Measurements from ENCODE around the gene ETV4. TPM values are rescaled to one million over a fixed set of nuclear protein-coding genes. Genes with fewer than 3 reads are reported as not detected.

Gene ETV4
- polyA plus RNA-seq, 1 of the 3 experiments (the other 2 are of a cell fraction), result 33.2 TPM

DNA sequence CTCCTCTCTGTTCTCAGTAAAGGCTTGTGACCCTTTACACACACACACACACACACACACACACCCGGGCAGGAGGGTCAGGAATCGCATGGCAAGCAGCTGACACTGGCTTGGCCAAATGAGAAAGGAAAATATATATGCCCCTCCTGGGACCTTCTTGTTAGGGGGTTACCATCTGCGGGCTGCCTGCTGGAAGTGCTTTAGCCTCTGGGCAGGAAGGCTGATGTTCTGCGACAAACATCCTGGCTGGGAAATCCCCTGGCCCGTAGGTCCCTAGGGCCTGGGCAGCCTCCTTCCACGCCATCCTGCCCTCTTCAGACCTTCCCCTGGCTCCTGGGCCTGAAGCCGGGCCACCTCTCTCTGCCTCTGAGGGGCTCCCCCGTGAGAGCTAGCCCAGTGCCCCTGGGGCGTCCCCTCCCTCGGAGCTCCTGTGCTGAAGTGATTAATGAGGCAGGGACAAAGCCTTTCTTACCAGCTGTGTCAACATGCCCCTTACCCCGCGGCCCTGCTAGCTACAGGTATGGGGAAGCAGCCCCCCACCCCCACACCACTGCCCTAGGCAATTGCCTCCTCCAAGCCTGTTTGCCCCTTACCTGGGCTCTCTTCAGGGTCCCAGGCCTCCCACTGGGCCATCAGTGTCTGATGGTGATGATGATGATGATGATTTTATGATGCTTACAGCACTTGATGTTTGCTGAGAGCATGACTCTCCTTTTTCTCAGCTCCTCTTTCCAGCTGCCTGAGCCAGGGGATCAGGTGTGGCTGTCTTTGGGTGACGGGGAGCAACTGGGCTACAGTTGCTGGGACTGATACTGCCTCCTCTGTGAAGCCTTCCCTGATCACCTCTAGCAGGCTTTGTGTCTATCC lies 32.8 kb upstream of the ETV4 start:
- peak overlapping the region; percentile 45; the same call in 1 of the 2 replicates for H3K9ac ChIP-seq
- no peaks in the 10 kb centered on the region for H3K36me3 ChIP-seq (replicated peaks in 1 of 2; ENCODE audit: control insufficient read depth in 1 of 2, insufficient read depth in 2 of 2, low read length in 1 of 2)
- no peaks in the 10 kb centered on the region for H4K20me1 ChIP-seq (ENCODE audit: insufficient read depth)
- H3K27me3 ChIP-seq (ENCODE audit: insufficient read depth), result no peaks in the 10 kb centered on the region
- no peak for TF ChIP-seq RFX5 (IDR thresholded peaks at IDR 0.05; ENCODE audit: low read length)
- TF ChIP-seq GABPA (IDR thresholded peaks at IDR 0.05; ENCODE audit: low read depth), result no peak
- TF ChIP-seq SIN3A (IDR thresholded peaks at IDR 0.05; ENCODE audit: borderline replicate concordance, low read depth, low read length), result no peak
- TF ChIP-seq TCF12 (IDR thresholded peaks at IDR 0.05), result peak; percentile 21; the same call in 1 of the 2 replicates
- TF ChIP-seq NRF1 (IDR thresholded peaks at IDR 0.05; ENCODE audit: low read depth, low read length), result no peak
- TF ChIP-seq RXRA (IDR thresholded peaks at IDR 0.05; ENCODE audit: borderline replicate concordance, low read depth), result no peak
- peak overlapping the region in 1 of 2 experiments; percentile 41; a peak in 1 of 4 replicates for H3K27ac ChIP-seq (ENCODE audit: low read depth in 2 of 2, low read length in 1 of 2)
- H3K9me3 ChIP-seq, result no peaks in the 10 kb centered on the region
- no peaks in the 10 kb centered on the region for H3K9me2 ChIP-seq
- CTCF ChIA-PET, result interaction anchor here (0.6 to 10.5 kb wide), 14 partner anchors 10 to 270 kb away, joined by 3 to 97 read pairs (median 4); partner anchors contain the start of genes DHX8 and SOST
- H3K4me1 ChIP-seq (ENCODE audit: control insufficient read depth in 1 of 2, insufficient read depth in 2 of 2, low read depth in 1 of 2, low read length in 1 of 2), result peaks cover 10% of the 10 kb centered on the region in 2 experiments; a peak in 2 of 4 replicates
- H3F3A ChIP-seq (replicated peaks; ENCODE audit: insufficient read depth), result peaks cover 4% of the 10 kb centered on the region
- POLR2A ChIA-PET, result interaction anchor here (0.8 to 1.1 kb wide), 2 partner anchors 95 to 183 kb away, joined by 3 read pairs; no protein-coding TSS in a partner anchor
- peak overlapping the region; percentile 60 for H2AFZ ChIP-seq (ENCODE audit: low read depth)
- peak overlapping the region; percentile 29 for H3K4me2 ChIP-seq
- peak; percentile 48 for DNase-seq
- 45% methylated on average over 6 of the region's 13 CpGs for WGBS (ENCODE audit: low lambda C conversion rate)
- H3K4me3 ChIP-seq (ENCODE audit: low read depth in 2 of 2, low read length in 1 of 2), result no peak overlapping the region
- no peaks in the 10 kb centered on the region for H3K79me2 ChIP-seq (ENCODE audit: insufficient read depth)

DNA sequence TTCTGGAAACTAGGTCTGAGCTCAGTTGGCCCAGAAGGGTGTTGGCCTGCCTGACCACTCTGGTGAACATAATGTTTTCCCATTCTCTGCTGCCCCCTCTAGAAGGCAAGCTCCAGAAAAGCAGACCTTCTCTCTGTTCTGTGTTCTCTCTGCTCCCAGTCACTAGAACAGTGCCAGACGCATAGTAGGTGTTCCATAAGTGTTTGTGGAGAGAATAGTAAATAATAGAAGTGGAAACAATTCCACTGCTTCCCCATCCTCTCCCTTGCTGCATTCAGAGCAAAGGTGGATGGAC lies 32.2 kb upstream of the ETV4 start:
- Histone ChIP-seq H3K9ac (peak overlapping the region; percentile 45; the same call in 1 of the 2 replicates), H3K36me3 (replicated peaks in 1 of 2; ENCODE audit: control insufficient read depth in 1 of 2, insufficient read depth in 2 of 2, low read length in 1 of 2) (no peaks in the 10 kb centered on the region), H3K4me2 (0 out of 2 replicates have a peak overlapping the region, but pooled peaks have one; percentile 29), H3K27ac (ENCODE audit: low read depth in 2 of 2, low read length in 1 of 2) (peak overlapping the region in 1 of 2 experiments; percentile 41; a peak in 1 of 4 replicates), H3K9me2 (no peaks in the 10 kb centered on the region), H4K20me1 (ENCODE audit: insufficient read depth) (no peaks in the 10 kb centered on the region), H3F3A (replicated peaks; ENCODE audit: insufficient read depth) (peaks cover 4% of the 10 kb centered on the region), H3K79me2 (ENCODE audit: insufficient read depth) (no peaks in the 10 kb centered on the region), H3K9me3 (no peaks in the 10 kb centered on the region), H3K4me3 (ENCODE audit: low read depth in 2 of 2, low read length in 1 of 2) (no peak overlapping the region), H3K4me1 (ENCODE audit: control insufficient read depth in 1 of 2, insufficient read depth in 2 of 2, low read depth in 1 of 2, low read length in 1 of 2) (peaks cover 10% of the 10 kb centered on the region in 2 experiments; a peak in 2 of 4 replicates), H2AFZ (ENCODE audit: low read depth) (no peak overlapping the region), H3K27me3 (ENCODE audit: insufficient read depth) (no peaks in the 10 kb centered on the region)
- TF ChIP-seq EP300 (IDR thresholded peaks at IDR 0.05; ENCODE audit: borderline replicate concordance in 1 of 2, low read depth in 1 of 2, low read length in 1 of 2) (no peak), TAF1 (IDR thresholded peaks at IDR 0.05; ENCODE audit: borderline replicate concordance, low read depth, low read length) (no peak), CHD2 (IDR thresholded peaks at IDR 0.05; ENCODE audit: low read length, partially characterized antibody) (no peak), NRF1 (IDR thresholded peaks at IDR 0.05; ENCODE audit: low read depth, low read length) (no peak), RXRA (IDR thresholded peaks at IDR 0.05; ENCODE audit: borderline replicate concordance, low read depth) (no peak)
- TF ChIP-seq, protein P1, sequence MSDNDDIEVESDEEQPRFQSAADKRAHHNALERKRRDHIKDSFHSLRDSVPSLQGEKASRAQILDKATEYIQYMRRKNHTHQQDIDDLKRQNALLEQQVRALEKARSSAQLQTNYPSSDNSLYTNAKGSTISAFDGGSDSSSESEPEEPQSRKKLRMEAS (IDR thresholded peaks at IDR 0.05; ENCODE audit: low read depth), result no peak
- TF ChIP-seq, protein P2, sequence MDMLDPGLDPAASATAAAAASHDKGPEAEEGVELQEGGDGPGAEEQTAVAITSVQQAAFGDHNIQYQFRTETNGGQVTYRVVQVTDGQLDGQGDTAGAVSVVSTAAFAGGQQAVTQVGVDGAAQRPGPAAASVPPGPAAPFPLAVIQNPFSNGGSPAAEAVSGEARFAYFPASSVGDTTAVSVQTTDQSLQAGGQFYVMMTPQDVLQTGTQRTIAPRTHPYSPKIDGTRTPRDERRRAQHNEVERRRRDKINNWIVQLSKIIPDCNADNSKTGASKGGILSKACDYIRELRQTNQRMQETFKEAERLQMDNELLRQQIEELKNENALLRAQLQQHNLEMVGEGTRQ (IDR thresholded peaks at IDR 0.05; ENCODE audit: borderline replicate concordance, low read depth, low read length), result no peak
- ChIA-PET POLR2A (interaction anchor here (1.1 kb wide), 1 partner anchor 95 kb away, joined by 3 read pairs; no protein-coding TSS in a partner anchor), CTCF (interaction anchor here (0.9 to 10.5 kb wide), 13 partner anchors 9 to 268 kb away, joined by 3 to 97 read pairs (median 4); partner anchors contain the start of genes CD300LG, DHX8 and SOST)
- WGBS (ENCODE audit: low lambda C conversion rate), result 77% methylated on average over 1 of the region's 1 CpG
- DNase-seq, result no peak
